ENCODE results near the gene MTX1.

The MTX1 gene

GRCh38 chr1:155255243-155256007 lies 46.9 kb downstream of the MTX1 start, which contains the start of gene ENTREP3:
ENTREP3 (minus strand) TSS chr1:155255483; CDS start chr1:155254877, 606 bp downstream.
- DNase-seq (ENCODE audit: low read depth in 2 of 2, low spot score in 1 of 2), result peak in 1 of 2 donors; percentile 39

- no peak for DNase-seq (ENCODE audit: low read depth in 2 of 2, low spot score in 1 of 2)
These were observed 47.8 kb downstream of the MTX1 start for GRCh38 chr1:155256058-155256852.

DNA sequence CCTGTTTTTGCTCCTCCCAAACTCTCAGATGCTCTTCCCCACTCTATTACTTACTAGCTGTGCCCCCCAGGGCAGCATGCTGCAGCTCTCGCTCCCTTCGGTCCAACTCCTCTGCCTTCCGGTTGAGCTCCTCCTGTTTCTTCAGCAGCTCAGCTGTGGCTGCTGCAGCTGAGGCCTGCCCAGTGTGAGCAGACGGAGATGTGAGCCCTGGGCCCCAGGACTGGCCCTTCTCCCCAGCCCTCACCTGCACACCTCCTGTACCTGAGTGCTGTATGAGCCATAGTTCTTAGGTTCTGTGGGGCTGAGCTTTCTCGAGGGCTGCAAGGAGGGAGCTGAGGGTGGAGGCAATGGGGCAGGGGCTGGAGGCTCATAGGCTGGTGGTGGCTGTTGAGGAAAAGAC lies 51.8 kb downstream of the MTX1 start:
- no peak for DNase-seq (ENCODE audit: low read depth in 2 of 2, low spot score in 1 of 2)

DNA sequence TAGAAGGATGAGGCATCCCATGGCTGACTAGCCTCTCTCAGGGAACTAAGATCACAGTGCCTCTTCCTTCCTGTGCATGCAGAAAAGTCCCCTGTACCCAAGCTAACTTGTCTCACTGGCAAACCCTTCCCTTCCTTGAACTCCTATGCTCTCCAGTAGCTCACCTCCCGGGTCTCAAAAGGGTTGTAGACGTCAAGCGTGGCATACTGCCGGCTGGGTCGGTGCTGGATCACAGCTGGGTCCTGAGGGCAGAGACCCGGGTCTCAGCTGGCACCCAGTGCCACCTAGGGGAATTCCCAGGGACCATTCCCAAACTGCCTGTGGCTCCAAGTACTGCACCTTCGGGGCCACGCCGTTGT lies 53.0 kb downstream of the MTX1 start:
- no peak for DNase-seq (ENCODE audit: low read depth in 2 of 2, low spot score in 1 of 2)

- DNase-seq (ENCODE audit: low read depth in 2 of 2, low spot score in 1 of 2), result peak; percentile 68 to 78
These were observed 53.6 kb downstream of the MTX1 start, which contains the start of gene SCAMP3 for GRCh38 chr1:155261852-155262673. SCAMP3 (minus strand) TSS chr1:155262360; CDS start chr1:155262151, 209 bp downstream.

DNA sequence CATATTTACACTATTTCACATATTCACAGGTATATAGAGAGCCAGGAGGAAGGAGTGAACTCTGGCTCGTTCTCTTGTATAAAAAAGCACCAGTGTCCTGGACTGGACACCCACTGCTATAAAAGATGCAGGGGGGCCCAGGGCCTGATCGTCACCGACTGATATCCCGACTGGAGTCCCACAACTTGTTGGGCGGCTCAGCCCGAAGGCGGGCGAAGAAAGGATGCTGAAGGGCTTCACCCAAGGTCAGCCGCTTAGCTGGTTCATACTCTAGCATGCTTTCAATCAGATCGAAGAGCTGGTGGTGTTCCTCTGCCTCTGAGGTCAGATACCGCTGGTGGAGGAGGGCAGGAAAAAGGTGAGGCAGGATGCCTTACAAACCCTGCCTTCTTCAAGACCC lies 54.6 kb downstream of the MTX1 start:
- DNase-seq (ENCODE audit: low read depth in 2 of 2, low spot score in 1 of 2), result no peak

Data from stimulated activated CD8-positive, alpha-beta memory T cell treated with anti-CD3 and anti-CD28 coated beads, Interleukin-4, amount 100 ng/mL, for 4 hours (primary cell).